Activated B cell treated with CpG ODN at 0.5 μM for 24 hours (primary cell): Measurements from ENCODE around the gene CCDC93. TPM values are rescaled to one million over a fixed set of nuclear protein-coding genes. Genes with fewer than 3 reads are reported as not detected.

ENCODE experiments used
- ATAC-seq: fragments of 200-7000 bp; cut with Tn5 transposase; one replicate; pipeline ENCODE4 v1.10.0; 2021; ENCODE audit warnings: low read depth, mild to moderate bottlenecking, moderate library complexity
- CTCF ChIA-PET: fragments of 350-600 bp; sonication (Branson Sonifier 250); formaldehyde crosslinking; loops from one replicate; lab custom pipeline; 2021; ENCODE audit warnings: antibody characterized with exemption; lab: Charles Lee
- POLR2A ChIA-PET: fragments of 350-600 bp; sonication (Branson Sonifier 250); formaldehyde crosslinking; loops from one replicate; lab custom pipeline; 2021; ENCODE audit warnings: antibody characterized with exemption; lab: Charles Lee
- DNase-seq: peaks from one replicate; pipeline ENCODE4 v3.0.0; 2022
- H3K27ac Mint-ChIP-seq: one replicate; pipeline ENCODE4 v1.8.0; 2020; ENCODE audit warnings: mixed read lengths
- H3K27me3 Mint-ChIP-seq: one replicate; pipeline ENCODE4 v1.8.0; 2021; ENCODE audit warnings: mixed read lengths
- H3K36me3 Mint-ChIP-seq: one replicate; pipeline ENCODE4 v1.8.0; 2021; ENCODE audit warnings: low read depth, mixed read lengths
- H3K4me1 Mint-ChIP-seq: one replicate; pipeline ENCODE4 v1.8.0; 2021; ENCODE audit warnings: mixed read lengths
- H3K4me3 Mint-ChIP-seq: one replicate; pipeline ENCODE4 v1.8.0; 2020; ENCODE audit warnings: mild to moderate bottlenecking, mixed read lengths
- H3K9me3 Mint-ChIP-seq: one replicate; pipeline ENCODE4 v1.8.0; 2020; ENCODE audit warnings: mixed read lengths
- CTCF ChIP-seq: fragments of 200-600 bp; IDR thresholded peaks from one replicate; pipeline ENCODE4 v1.8.0; 2022; ENCODE audit warnings: antibody characterized with exemption, mild to moderate bottlenecking
- intact Hi-C: fragments of 100-400 bp; cut with micrococcal nuclease; formaldehyde crosslinking; loops from one replicate; pipeline ENCODE4 v1.15.1; 2024
- total RNA-seq: library from RNA; stranded (reverse); gene quantifications from 2 replicates; pipeline ENCODE4 v1.2.3, GENCODE V29; 2022

The CCDC93 gene
- total RNA-seq, 1 donor from 2014 or later, result 38.8 TPM

GRCh38 chr2:117888897-117889296 is 125.0 kb downstream of the CCDC93 start:
- Mint-ChIP-seq H3K4me3 (no peak overlapping the region), H3K36me3 (no peaks in the 10 kb centered on the region), H3K27ac (no peak overlapping the region), H3K27me3 (peaks cover 1% of the 10 kb centered on the region), H3K4me1 (no peaks in the 10 kb centered on the region), H3K9me3 (peaks cover 4% of the 10 kb centered on the region)
- POLR2A ChIA-PET, result no interaction called here
- CTCF ChIA-PET, result no interaction called here
- intact Hi-C loops, result no loop called here
- no peak for DNase-seq
- TF ChIP-seq CTCF, result no peak
- no peak for ATAC-seq

DNA sequence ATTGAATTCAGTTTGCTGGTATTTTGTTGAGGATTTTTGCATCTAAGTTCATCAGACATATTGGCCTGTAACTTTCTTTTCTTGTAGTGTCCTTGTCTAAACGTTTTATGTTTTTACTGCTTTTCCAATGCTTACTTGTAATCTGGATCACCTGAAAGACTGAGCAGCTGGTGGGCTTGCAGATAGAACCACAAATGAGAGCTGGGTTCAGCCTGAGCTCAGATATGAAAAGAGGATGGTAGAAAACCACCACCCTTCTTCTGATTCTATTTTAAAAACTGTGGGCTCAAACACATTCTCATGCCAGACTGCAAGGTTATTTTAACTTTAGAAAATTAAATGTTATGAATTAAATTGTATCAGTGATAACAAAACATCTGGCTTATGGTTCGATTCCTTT is 128.6 kb downstream of the CCDC93 start:
- Mint-ChIP-seq H3K27ac (no peak overlapping the region), H3K4me3 (no peak overlapping the region), H3K9me3 (peaks cover 10% of the 10 kb centered on the region), H3K4me1 (no peaks in the 10 kb centered on the region), H3K36me3 (no peaks in the 10 kb centered on the region), H3K27me3 (peaks cover 8% of the 10 kb centered on the region)
- no peak for ATAC-seq
- no peak for TF ChIP-seq CTCF
- DNase-seq, result no peak
- intact Hi-C loops, result no loop called here
- POLR2A ChIA-PET, result no interaction called here
- CTCF ChIA-PET, result no interaction called here

- CTCF ChIA-PET, result no interaction called here
- no peak overlapping the region for H3K4me3 Mint-ChIP-seq
These were observed 134.9 kb downstream of the CCDC93 start for GRCh38 chr2:117879003-117879402.

GRCh38 chr2:117875786-117876185 is 138.1 kb downstream of the CCDC93 start:
- Mint-ChIP-seq H3K27me3 (peaks cover 14% of the 10 kb centered on the region), H3K36me3 (no peaks in the 10 kb centered on the region), H3K9me3 (no peaks in the 10 kb centered on the region), H3K4me1 (no peaks in the 10 kb centered on the region), H3K4me3 (no peak overlapping the region), H3K27ac (no peak overlapping the region)
- DNase-seq (no peak), ATAC-seq (no peak)
- POLR2A ChIA-PET, result no interaction called here
- TF ChIP-seq CTCF, result no peak
- CTCF ChIA-PET, result no interaction called here
- intact Hi-C loops, result no loop called here

More at GRCh38 chr2:117879003-117879402, 134.9 kb downstream of the CCDC93 start:
- Mint-ChIP-seq H3K4me1 (no peaks in the 10 kb centered on the region), H3K36me3 (no peaks in the 10 kb centered on the region), H3K27me3 (peaks cover 19% of the 10 kb centered on the region), H3K27ac (no peak overlapping the region), H3K9me3 (peaks cover 8% of the 10 kb centered on the region)
- TF ChIP-seq CTCF, result no peak
- POLR2A ChIA-PET, result no interaction called here
- DNase-seq (no peak), ATAC-seq (no peak)
- intact Hi-C loops, result no loop called here

Other genes with a start within 250 kb of the CCDC93 start
- gene DDX18, start 199.4 kb downstream of the CCDC93 start, total RNA-seq, result 98.9 and 109 TPM in 2 replicates
- 16.8 and 16.9 TPM in 2 replicates for gene INSIG2, start 74.4 kb upstream of the CCDC93 start, total RNA-seq